T-helper 1 cell (primary cell): ENCODE data around the gene SRSF10.
A peak's percentile ranks its signal among the peaks of the same experiment; 100 is the strongest.
"Not testable (repeated sequence)": the region's sequence is repeated elsewhere in the genome, so short reads cannot be mapped to it uniquely, and the experiment has no call there.

ENCODE experiments used
- DNase-seq, 5 donors: peaks; one replicate each; pipeline ENCODE4 v3.0.0-alpha.2; 2012 to 2020

Gene SRSF10

GRCh38 chr1:23997812-23998211, 17.7 kb upstream of the SRSF10 start:
- DNase-seq = no peak

- no peak for DNase-seq
Observed at GRCh38 chr1:23996700-23997229, 16.6 kb upstream of the SRSF10 start.

- no peak for DNase-seq
Observed at GRCh38 chr1:23995431-23995837, 15.3 kb upstream of the SRSF10 start.

- not testable (repeated sequence) for DNase-seq
Observed at GRCh38 chr1:23992011-23992410, 11.9 kb upstream of the SRSF10 start.

- no peak for DNase-seq
Observed at GRCh38 chr1:23989263-23989662, 9.1 kb upstream of the SRSF10 start.

- not testable (repeated sequence) for DNase-seq
Observed at GRCh38 chr1:23987038-23987437, 6.9 kb upstream of the SRSF10 start.

GRCh38 chr1:23984417-23985186, 4.5 kb upstream of the SRSF10 start:
- no peak for DNase-seq

GRCh38 chr1:23980728-23981070, 572 bp upstream of the SRSF10 start:
- peak in 2 of 5 donors; percentile 1 to 60 for DNase-seq

GRCh38 chr1:23979387-23979880, 693 bp downstream of the SRSF10 start:
- no peak for DNase-seq

- no peak for DNase-seq
Observed at GRCh38 chr1:23978805-23979204, 1.3 kb downstream of the SRSF10 start.

GRCh38 chr1:23977854-23978191, 2.3 kb downstream of the SRSF10 start:
- DNase-seq = no peak

- no peak for DNase-seq
Observed at GRCh38 chr1:23977187-23977853, 2.8 kb downstream of the SRSF10 start.

- no peak for DNase-seq
Observed at GRCh38 chr1:23967871-23968270, 12.3 kb downstream of the SRSF10 start.

- no peak for DNase-seq
Observed at GRCh38 chr1:23966973-23967493, 13.1 kb downstream of the SRSF10 start.

GRCh38 chr1:23964790-23965740, 15.1 kb downstream of the SRSF10 start:
- DNase-seq = no peak

- no peak for DNase-seq
Observed at GRCh38 chr1:23964235-23964668, 15.9 kb downstream of the SRSF10 start.

- DNase-seq = no peak
Observed at GRCh38 chr1:23963617-23964234, 16.4 kb downstream of the SRSF10 start.

GRCh38 chr1:23960291-23961020, 19.7 kb downstream of the SRSF10 start:
- no peak for DNase-seq

GRCh38 chr1:23959461-23960290, 20.5 kb downstream of the SRSF10 start, which contains the start of gene PNRC2:
PNRC2 (plus strand) TSS chr1:23959828; CDS start chr1:23961458, 1,630 bp downstream.
- DNase-seq = peak; percentile 91 to 97 (median 94)

- DNase-seq = peak; percentile 81 to 98 (median 89)
Observed at GRCh38 chr1:23958810-23959460, 21.2 kb downstream of the SRSF10 start.
